ENCODE data around the gene HHATL. TPM values are rescaled to one million over a fixed set of nuclear protein-coding genes. Genes with fewer than 3 reads are reported as not detected.

Gene HHATL
- total RNA-seq, 1 experiment from 2014 or later = not detected

DNA sequence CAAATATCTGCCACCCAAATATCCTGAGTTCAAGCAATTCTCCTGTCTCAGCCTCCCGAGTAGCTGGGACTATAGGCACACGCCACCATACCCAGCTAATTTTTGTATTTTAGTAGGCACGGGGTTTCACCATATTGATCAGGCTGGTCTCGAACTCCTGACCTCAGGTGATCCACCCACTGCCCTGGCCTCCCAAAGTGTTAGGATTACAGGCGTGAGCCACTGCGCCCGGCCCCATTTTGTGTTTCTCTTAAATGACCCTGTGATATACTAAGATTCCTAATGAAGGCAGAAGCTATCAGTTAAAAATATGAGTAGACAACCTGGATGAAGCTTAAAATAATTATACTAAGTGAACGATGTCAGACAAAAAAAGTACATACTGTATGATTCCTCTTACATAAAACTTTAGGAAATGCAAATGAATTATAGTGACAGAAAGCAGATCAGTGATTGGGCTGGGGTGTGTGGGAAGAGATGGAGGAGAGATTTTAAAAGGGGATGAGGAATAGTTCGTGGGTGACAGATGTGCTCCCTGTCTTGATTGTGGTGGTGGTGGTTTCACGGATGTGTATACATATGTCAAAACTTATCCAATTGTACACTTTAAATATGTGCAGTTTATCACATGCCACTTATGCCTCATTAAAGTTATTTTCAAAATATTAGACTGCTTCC, 21.1 kb downstream of the HHATL start:
- ChIA-PET POLR2A (no interaction called here), CTCF (no interaction called here)
- intact Hi-C loops (cut with micrococcal nuclease; ENCODE audit: unreplicated experiment) (no loop called here), in situ Hi-C loops (cut with HindIII; ENCODE audit: low pct_unique_long_range_greater_than_20kb, low sequenced_read_pairs) (no loop called here)
- Histone ChIP-seq H3K4me1 (ENCODE audit: control insufficient read depth, insufficient read depth, low read length) (no peaks in the 10 kb centered on the region), H3K9me3 (ENCODE audit: control insufficient read depth, insufficient read depth, low read depth, low read length) (no peaks in the 10 kb centered on the region), H3K36me3 (ENCODE audit: control insufficient read depth, insufficient read depth, low read length) (no peaks in the 10 kb centered on the region), H3K27me3 (ENCODE audit: control insufficient read depth, insufficient read depth, low read length) (no peaks in the 10 kb centered on the region), H3K4me3 (ENCODE audit: low read depth in 2 of 2, low read length in 2 of 2) (no peak overlapping the region), H3K27ac (ENCODE audit: low read length) (no peak overlapping the region)
- TF ChIP-seq CTCF (IDR thresholded peaks at IDR 0.05) (no peak), SIN3A (IDR thresholded peaks at IDR 0.05; ENCODE audit: borderline replicate concordance, insufficient read depth, low read depth, low read length) (no peak), POLR2AphosphoS5 (IDR thresholded peaks at IDR 0.05; ENCODE audit: low read depth, low read length) (no peak), REST (IDR thresholded peaks at IDR 0.05; ENCODE audit: insufficient read depth in 1 of 2, low read depth in 2 of 2, low read length in 1 of 2) (no peak), TCF7L2 (IDR thresholded peaks at IDR 0.05; ENCODE audit: low read depth, low read length) (no peak)
- DNase-seq (ENCODE audit: low read depth, low spot score) (no peak), ATAC-seq (no peak)
- BruUV-seq (replicated peaks) = no TSS peak

DNA sequence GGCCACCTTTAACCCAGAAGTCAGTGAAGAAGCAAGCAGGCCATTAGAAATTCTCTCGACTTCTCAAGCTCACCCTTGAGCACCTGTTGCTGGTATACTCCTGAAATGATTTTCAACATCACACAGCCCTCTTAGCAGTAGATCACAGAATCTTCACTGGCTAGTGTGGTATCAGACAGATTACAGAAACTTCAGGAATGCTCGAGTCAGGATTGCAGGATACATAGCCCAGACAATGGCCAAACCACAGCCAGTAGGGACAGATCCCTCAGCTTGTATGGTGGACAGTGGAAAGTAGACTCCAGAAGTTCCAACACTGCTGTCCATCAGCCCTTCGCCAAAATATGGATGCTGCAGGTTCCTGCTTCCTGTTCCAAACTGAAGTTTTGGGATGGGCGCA, 21.8 kb downstream of the HHATL start:
- H3K4me3 ChIP-seq (ENCODE audit: low read depth in 2 of 2, low read length in 2 of 2) = no peak overlapping the region
- H3K27me3 ChIP-seq (ENCODE audit: control insufficient read depth, insufficient read depth, low read length) = no peaks in the 10 kb centered on the region
- no peaks in the 10 kb centered on the region for H3K9me3 ChIP-seq (ENCODE audit: control insufficient read depth, insufficient read depth, low read depth, low read length)
- no TSS peak for BruUV-seq (replicated peaks)
- TF ChIP-seq REST (IDR thresholded peaks at IDR 0.05; ENCODE audit: insufficient read depth in 1 of 2, low read depth in 2 of 2, low read length in 1 of 2) = no peak
- TF ChIP-seq POLR2AphosphoS5 (IDR thresholded peaks at IDR 0.05; ENCODE audit: low read depth, low read length) = no peak
- TF ChIP-seq CTCF (IDR thresholded peaks at IDR 0.05) = no peak
- no peak for TF ChIP-seq SIN3A (IDR thresholded peaks at IDR 0.05; ENCODE audit: borderline replicate concordance, insufficient read depth, low read depth, low read length)
- no peak for TF ChIP-seq TCF7L2 (IDR thresholded peaks at IDR 0.05; ENCODE audit: low read depth, low read length)
- intact Hi-C loops (cut with micrococcal nuclease; ENCODE audit: unreplicated experiment) = no loop called here
- no peaks in the 10 kb centered on the region for H3K4me1 ChIP-seq (ENCODE audit: control insufficient read depth, insufficient read depth, low read length)
- H3K27ac ChIP-seq (ENCODE audit: low read length) = no peak overlapping the region
- H3K36me3 ChIP-seq (ENCODE audit: control insufficient read depth, insufficient read depth, low read length) = no peaks in the 10 kb centered on the region
- DNase-seq (ENCODE audit: low read depth, low spot score) (no peak), ATAC-seq (no peak)
- CTCF ChIA-PET = no interaction called here
- in situ Hi-C loops (cut with HindIII; ENCODE audit: low pct_unique_long_range_greater_than_20kb, low sequenced_read_pairs) = no loop called here
- POLR2A ChIA-PET = no interaction called here

Measured in Panc1 (cell line).